WTC11 (cell line): ENCODE results near the gene RHPN2. TPM values are rescaled to one million over a fixed set of nuclear protein-coding genes. Genes with fewer than 3 reads are reported as not detected.

Experiments
- ATAC-seq: fragments of 200-7000 bp; cut with Tn5 transposase; 2 replicates; pipeline ENCODE4 v1.10.0; 2021; ENCODE audit warnings: mild to moderate bottlenecking, moderate library complexity
- CTCF ChIA-PET: fragments of 300-600 bp; sonication (Branson Sonifier 250); formaldehyde crosslinking; loops from one replicate; lab custom pipeline; 2021; ENCODE audit warnings: antibody characterized with exemption; lab: Charles Lee
- POLR2A ChIA-PET: fragments of 350-600 bp; sonication (Branson Sonifier 250); formaldehyde crosslinking; loops from one replicate; lab custom pipeline; 2021; ENCODE audit warnings: antibody characterized with exemption; lab: Charles Lee
- DNase-seq: peaks from one replicate; pipeline ENCODE4 v3.0.0; 2021; ENCODE audit warnings: low spot score
- H3K27ac Mint-ChIP-seq: 2 replicates; pipeline ENCODE4 v1.8.0; 2021; ENCODE audit warnings: mixed read lengths
- H3K27me3 Mint-ChIP-seq: 2 replicates; pipeline ENCODE4 v1.8.0; 2021; ENCODE audit warnings: low read depth, mild to moderate bottlenecking, moderate library complexity, mixed read lengths
- H3K36me3 Mint-ChIP-seq: 2 replicates; pipeline ENCODE4 v1.8.0; 2021; ENCODE audit warnings: mixed read lengths
- H3K4me1 Mint-ChIP-seq: 2 replicates; pipeline ENCODE4 v1.8.0; 2022; ENCODE audit warnings: mixed read lengths
- H3K4me3 Mint-ChIP-seq: 2 replicates; pipeline ENCODE4 v1.8.0; 2021; ENCODE audit warnings: mild to moderate bottlenecking, moderate library complexity, mixed read lengths
- H3K9me3 Mint-ChIP-seq: 2 replicates; pipeline ENCODE4 v1.8.0; 2021; ENCODE audit warnings: mixed read lengths
- ATF2 ChIP-seq: sonication (generic); formaldehyde crosslinking; IDR thresholded peaks from 2 replicates; pipeline ENCODE4 v1.8.1; 2022; ENCODE audit warnings: low read depth, missing genetic modification reagents, borderline replicate concordance
- ATF3 ChIP-seq: sonication (generic); formaldehyde crosslinking; conservative IDR thresholded peaks from 2 replicates; pipeline ENCODE4 v1.8.1; 2022; ENCODE audit warnings: mild to moderate bottlenecking, missing genetic modification reagents
- CREM ChIP-seq: sonication (generic); formaldehyde crosslinking; IDR thresholded peaks from 2 replicates; pipeline ENCODE4 v1.8.1; 2022; ENCODE audit warnings: mild to moderate bottlenecking, missing genetic modification reagents, moderate library complexity
- E2F5 ChIP-seq: sonication (generic); formaldehyde crosslinking; IDR thresholded peaks from 2 replicates; pipeline ENCODE4 v1.8.1; 2022; ENCODE audit warnings: mild to moderate bottlenecking, moderate library complexity, missing genetic modification reagents
- ELF4 ChIP-seq: sonication (generic); formaldehyde crosslinking; IDR thresholded peaks from 2 replicates; pipeline ENCODE4 v1.8.1; 2022; ENCODE audit warnings: low read depth, mild to moderate bottlenecking, moderate library complexity, missing genetic modification reagents
- ETV6 ChIP-seq: sonication (generic); formaldehyde crosslinking; IDR thresholded peaks from 2 replicates; pipeline ENCODE4 v1.8.1; 2022; ENCODE audit warnings: mild to moderate bottlenecking, missing genetic modification reagents
- FOXJ3 ChIP-seq: sonication (generic); formaldehyde crosslinking; IDR thresholded peaks from 2 replicates; pipeline ENCODE4 v1.9.0; 2021; ENCODE audit warnings: missing genetic modification reagents, mild to moderate bottlenecking, borderline replicate concordance
- FOXK1 ChIP-seq: sonication (generic); formaldehyde crosslinking; IDR thresholded peaks from 2 replicates; pipeline ENCODE4 v1.8.0; 2022; ENCODE audit warnings: mild to moderate bottlenecking, moderate library complexity, missing genetic modification reagents
- GABPB1 ChIP-seq: sonication (generic); formaldehyde crosslinking; IDR thresholded peaks from 2 replicates; pipeline ENCODE4 v1.8.1; 2023; ENCODE audit warnings: mild to moderate bottlenecking, missing genetic modification reagents
- GRHL2 ChIP-seq: fragments of 250-450 bp; sonication (Bioruptor Pico); IDR thresholded peaks from 2 replicates; pipeline ENCODE4 v1.8.0; 2022; ENCODE audit warnings: mild to moderate bottlenecking, moderate library complexity; ENCODE audit not compliant: insufficient replicate concordance, severe bottlenecking
- IRF2 ChIP-seq: sonication (generic); formaldehyde crosslinking; IDR thresholded peaks from 2 replicates; pipeline ENCODE4 v1.8.0; 2022; ENCODE audit warnings: low read depth, missing genetic modification reagents, borderline replicate concordance
- KAT7 ChIP-seq: sonication (generic); formaldehyde crosslinking; IDR thresholded peaks from 2 replicates; pipeline ENCODE4 v1.8.1; 2023; ENCODE audit warnings: missing genetic modification reagents, mild to moderate bottlenecking, borderline replicate concordance
- PRRX2 ChIP-seq: fragments of 250-450 bp; sonication (Bioruptor Pico); IDR thresholded peaks from 2 replicates; pipeline ENCODE4 v1.8.0; 2021; ENCODE audit warnings: mild to moderate bottlenecking
- RELA ChIP-seq: sonication (generic); formaldehyde crosslinking; IDR thresholded peaks from 2 replicates; pipeline ENCODE4 v1.8.1; 2022; ENCODE audit warnings: missing genetic modification reagents, mild to moderate bottlenecking, borderline replicate concordance
- SOX15 ChIP-seq: fragments of 250-450 bp; sonication (Bioruptor Pico); IDR thresholded peaks from 2 replicates; pipeline ENCODE4 v1.9.0; 2021; ENCODE audit warnings: mild to moderate bottlenecking
- STAT6 ChIP-seq: sonication (generic); formaldehyde crosslinking; conservative IDR thresholded peaks from 2 replicates; pipeline ENCODE4 v1.8.1; 2023; ENCODE audit warnings: mild to moderate bottlenecking, low read depth, missing genetic modification reagents, moderate library complexity
- TP53 ChIP-seq: sonication (generic); formaldehyde crosslinking; IDR thresholded peaks from 2 replicates; pipeline ENCODE4 v1.8.1; 2023; ENCODE audit warnings: mild to moderate bottlenecking, missing genetic modification reagents
- ZBTB21 ChIP-seq: sonication (generic); formaldehyde crosslinking; IDR thresholded peaks from 2 replicates; pipeline ENCODE4 v1.8.1; 2023; ENCODE audit warnings: mild to moderate bottlenecking, missing genetic modification reagents, borderline replicate concordance
- ZMAT4 ChIP-seq: fragments of 250-450 bp; sonication (Bioruptor Pico); IDR thresholded peaks from 2 replicates; pipeline ENCODE4 v1.9.0; 2021; ENCODE audit warnings: mild to moderate bottlenecking
- ZNF317 ChIP-seq: sonication (generic); formaldehyde crosslinking; IDR thresholded peaks from 2 replicates; pipeline ENCODE4 v1.8.1; 2023; ENCODE audit warnings: low read depth, mild to moderate bottlenecking, moderate library complexity, missing genetic modification reagents, borderline replicate concordance
- ZNF671 ChIP-seq: fragments of 250-450 bp; sonication (Bioruptor Pico); IDR thresholded peaks from 2 replicates; pipeline ENCODE4 v1.8.0; 2021; ENCODE audit warnings: mild to moderate bottlenecking
- total RNA-seq: library from RNA; stranded (reverse); gene quantifications from 3 replicates; pipeline ENCODE4 v1.2.3, GENCODE V29; 2021

Gene RHPN2
- total RNA-seq, 1 experiment from 2014 or later: 21.1 TPM

- no peak overlapping the region for H3K27ac Mint-ChIP-seq
- peaks cover 35% of the 10 kb centered on the region for H3K36me3 Mint-ChIP-seq
- no peaks in the 10 kb centered on the region for H3K27me3 Mint-ChIP-seq
- no peaks in the 10 kb centered on the region for H3K4me1 Mint-ChIP-seq
- POLR2A ChIA-PET: no interaction called here
- H3K4me3 Mint-ChIP-seq: no peak overlapping the region
- DNase-seq: no peak
- no peak for TF ChIP-seq KAT7 (CRISPR knock-in tag)
- TF ChIP-seq ZNF317 (CRISPR knock-in tag): no peak
- TF ChIP-seq TP53 (CRISPR knock-in tag): no peak
- no peak for TF ChIP-seq ELF4 (CRISPR knock-in tag)
- TF ChIP-seq STAT6 (CRISPR knock-in tag): no peak
- TF ChIP-seq ATF2 (CRISPR knock-in tag): no peak
- TF ChIP-seq SOX15: no peak
- TF ChIP-seq ZBTB21 (CRISPR knock-in tag): no peak
- TF ChIP-seq ETV6 (CRISPR knock-in tag): no peak
- TF ChIP-seq, all 79 proteins: peak for 0
- CTCF ChIA-PET: interaction anchor here (0.7 to 1.2 kb wide), 2 partner anchors 127 to 131 kb away, joined by 3 to 5 read pairs; no protein-coding TSS in a partner anchor
- H3K9me3 Mint-ChIP-seq: no peaks in the 10 kb centered on the region
- ATAC-seq: no peak
Observed at GRCh38 chr19:33102893-33103292, 38.2 kb upstream of the RHPN2 start.

GRCh38 chr19:33100894-33101644 is 36.4 kb upstream of the RHPN2 start:
- ATAC-seq (no peak), DNase-seq (no peak)
- no peaks in the 10 kb centered on the region for H3K27me3 Mint-ChIP-seq
- 0 out of 2 replicates have a peak, but pooled peaks have one; percentile 17 for TF ChIP-seq GABPB1 (CRISPR knock-in tag)
- TF ChIP-seq PRRX2: no peak
- H3K4me3 Mint-ChIP-seq: no peak overlapping the region
- H3K36me3 Mint-ChIP-seq: peaks cover 37% of the 10 kb centered on the region
- peak overlapping the region; percentile 48; the same call in 1 of the 2 replicates for H3K27ac Mint-ChIP-seq
- no peaks in the 10 kb centered on the region for H3K4me1 Mint-ChIP-seq
- ChIA-PET CTCF (interaction anchor here (0.6 to 0.8 kb wide), 3 partner anchors 25 to 82 kb away, joined by 3 to 6 read pairs (median 3); no protein-coding TSS in a partner anchor), POLR2A (interaction anchor here (0.7 kb wide), 1 partner anchor 18 kb away, joined by 10 read pairs; no protein-coding TSS in a partner anchor)
- H3K9me3 Mint-ChIP-seq: no peaks in the 10 kb centered on the region

GRCh38 chr19:33098055-33098534 is 33.4 kb upstream of the RHPN2 start:
- Mint-ChIP-seq H3K27me3 (no peaks in the 10 kb centered on the region), H3K4me3 (no peak overlapping the region), H3K36me3 (peaks cover 48% of the 10 kb centered on the region), H3K27ac (no peak overlapping the region), H3K9me3 (no peaks in the 10 kb centered on the region), H3K4me1 (no peaks in the 10 kb centered on the region)
- ATAC-seq (no peak), DNase-seq (no peak)
- ChIA-PET CTCF (interaction anchor here (0.9 kb wide), 1 partner anchor 76 kb away, joined by 3 read pairs; no protein-coding TSS in a partner anchor), POLR2A (no interaction called here)
- TF ChIP-seq E2F5 (no peak), CREM (no peak), SOX15 (no peak), IRF2 (CRISPR knock-in tag) (no peak), GRHL2 (CRISPR knock-in tag) (no peak), FOXJ3 (CRISPR knock-in tag) (no peak), RELA (CRISPR knock-in tag) (no peak), FOXK1 (CRISPR knock-in tag) (no peak), STAT6 (CRISPR knock-in tag) (no peak), KAT7 (CRISPR knock-in tag) (no peak), ZMAT4 (CRISPR knock-in tag) (no peak), ETV6 (CRISPR knock-in tag) (no peak), ATF3 (CRISPR knock-in tag) (no peak), ZNF671 (CRISPR knock-in tag) (no peak)
